A549 (cell line): ENCODE measurements around the gene STN1. TPM values are rescaled to one million over a fixed set of nuclear protein-coding genes. Genes with fewer than 3 reads are reported as not detected.
A peak's percentile ranks its signal among the peaks of the same experiment; 100 is the strongest.

Source experiments
- ATAC-seq, 2 experiments: fragments of 200-7000 bp in 1 of 2; fragments of >200 bp in 1 of 2; cut with Nextera tagmentation in 1 of 2; cut with Tn5 transposase in 1 of 2; 3 replicates each; pipeline versions ENCODE4 v1.8.0 to v1.9.1; 2018 to 2020; ENCODE audit warnings: mild to moderate bottlenecking in 1 of 2, moderate library complexity in 1 of 2
- CTCF ChIA-PET: fragments of 300-600 bp; sonication (Branson Sonifier 250); formaldehyde crosslinking; extraction: SDS; loops from one replicate; lab custom pipeline; 2021; ENCODE audit warnings: antibody characterized with exemption, inconsistent platforms; lab: Yijun Ruan, JAX
- POLR2A ChIA-PET: fragments of 350-600 bp; formaldehyde crosslinking; extraction: SDS; loops from one replicate; lab custom pipeline; 2021; ENCODE audit warnings: antibody characterized with exemption, inconsistent platforms; lab: Yijun Ruan, JAX
- DNase-seq, 2 experiments: peaks; one replicate each; pipeline versions ENCODE4 v3.0.0 to v3.0.0-alpha.2; 2011 to 2016; ENCODE audit warnings: low read depth in 1 of 2, low spot score in 1 of 2
- FAIRE-seq: peaks from 2 replicates; lab custom pipeline; 2011; peaks lifted over from hg19 to GRCh38; lab: Jason Lieb, UNC
- H3K27ac ChIP-seq, 2 experiments: fragments of >200 bp; sonication (Bioruptor Twin); formaldehyde crosslinking; 3 replicates each; pipeline ENCODE4 v1.5.1; 2016 to 2017
- H3K4me1 ChIP-seq: fragments of >200 bp; sonication (Bioruptor Twin); formaldehyde crosslinking; 3 replicates; pipeline ENCODE4 v1.6.1; 2016
- H3K4me2 ChIP-seq: fragments of >200 bp; sonication (Bioruptor Twin); formaldehyde crosslinking; 3 replicates; pipeline ENCODE4 v1.6.1; 2016
- H3K4me3 ChIP-seq: fragments of >200 bp; sonication (Bioruptor Twin); formaldehyde crosslinking; 3 replicates; pipeline ENCODE4 v1.5.1; 2016
- H3K9me3 ChIP-seq: fragments of >200 bp; sonication (Bioruptor Twin); formaldehyde crosslinking; 3 replicates; pipeline ENCODE4 v1.6.1; 2016
- BHLHE40 ChIP-seq: IDR thresholded peaks from 2 replicates; pipeline ENCODE4 v1.6.1; 2012; ENCODE audit warnings: low read depth, low read length, inconsistent platforms
- CHD2 ChIP-seq: fragments of 150-350 bp; IDR thresholded peaks from 2 replicates; pipeline ENCODE4 v1.6.1; 2014; ENCODE audit warnings: low read length; ENCODE audit not compliant: partially characterized antibody
- CHD4 ChIP-seq: fragments of 200-600 bp; sonication (generic); IDR thresholded peaks from 2 replicates; pipeline ENCODE4 v1.6.1; 2016; ENCODE audit warnings: antibody characterized with exemption, mild to moderate bottlenecking, borderline replicate concordance
- EHF ChIP-seq: fragments of 250-450 bp; sonication (Bioruptor Pico); IDR thresholded peaks from 2 replicates; pipeline ENCODE4 v1.5.0; 2020; ENCODE audit warnings: mild to moderate bottlenecking
- EP300 ChIP-seq, 2 experiments: fragments of >200 bp; sonication (Bioruptor Twin); formaldehyde crosslinking; IDR thresholded peaks; 2 replicates in 1 of 2; 3 replicates in 1 of 2; pipeline ENCODE4 v1.6.1; 2016 to 2017
- ESRRA ChIP-seq: fragments of 150-350 bp; IDR thresholded peaks from 2 replicates; pipeline ENCODE4 v1.6.1; 2014; ENCODE audit warnings: mild to moderate bottlenecking, low read length, borderline replicate concordance
- FOSB ChIP-seq: fragments of 250-450 bp; sonication (Bioruptor Pico); IDR thresholded peaks from 2 replicates; pipeline ENCODE4 v1.5.0; 2020; ENCODE audit warnings: mild to moderate bottlenecking, moderate library complexity
- FOXS1 ChIP-seq: fragments of 250-450 bp; sonication (Bioruptor Pico); IDR thresholded peaks from 2 replicates; pipeline ENCODE4 v1.5.0; 2020; ENCODE audit warnings: mild to moderate bottlenecking, moderate library complexity
- GATA3 ChIP-seq: IDR thresholded peaks from 2 replicates; pipeline ENCODE4 v1.6.1; 2012; ENCODE audit warnings: borderline replicate concordance
- HOXB13 ChIP-seq: fragments of 250-450 bp; sonication (Bioruptor Pico); IDR thresholded peaks from 2 replicates; pipeline ENCODE4 v1.5.0; 2020; ENCODE audit warnings: low read depth, mild to moderate bottlenecking, moderate library complexity
- JUN ChIP-seq, 2 experiments: fragments of >200 bp; sonication (Bioruptor Twin); formaldehyde crosslinking; IDR thresholded peaks; 2 replicates in 1 of 2; 3 replicates in 1 of 2; pipeline ENCODE4 v1.6.1; 2016 to 2017
- JUNB ChIP-seq: fragments of >200 bp; sonication (Bioruptor Twin); formaldehyde crosslinking; IDR thresholded peaks from 2 replicates; pipeline ENCODE4 v1.6.1; 2016
- KDM1A ChIP-seq: fragments of 200-600 bp; sonication (generic); IDR thresholded peaks from 2 replicates; pipeline ENCODE4 v1.6.1; 2016; ENCODE audit warnings: low read depth, mild to moderate bottlenecking
- KDM5A ChIP-seq: fragments of 200-600 bp; sonication (generic); IDR thresholded peaks from 2 replicates; pipeline ENCODE4 v1.6.1; 2016; ENCODE audit warnings: antibody characterized with exemption, mild to moderate bottlenecking
- MAFK ChIP-seq: fragments of 450-650 bp; IDR thresholded peaks from 2 replicates; pipeline ENCODE4 v1.6.1; 2014; ENCODE audit not compliant: partially characterized antibody
- NR3C1 ChIP-seq: fragments of >200 bp; sonication (Bioruptor Twin); formaldehyde crosslinking; IDR thresholded peaks from 3 replicates; pipeline ENCODE4 v1.6.1; 2017
- PBX3 ChIP-seq: IDR thresholded peaks from 2 replicates; pipeline ENCODE4 v1.6.1; 2012
- POLR2A ChIP-seq: IDR thresholded peaks from 2 replicates; pipeline ENCODE4 v1.6.1; 2012; ENCODE audit warnings: mild to moderate bottlenecking, low read length
- POLR2AphosphoS2 ChIP-seq: conservative IDR thresholded peaks from 2 replicates; pipeline ENCODE4 v1.6.1; 2012; ENCODE audit warnings: low read length, improper control_type of control experiment, inconsistent platforms
- RAD21 ChIP-seq, 2 experiments: fragments of >200 bp in 1 of 2; sonication (Bioruptor Twin) in 1 of 2; formaldehyde crosslinking in 1 of 2; IDR thresholded peaks in 1 of 2; conservative IDR thresholded peaks in 1 of 2; 2 replicates in 1 of 2; 3 replicates in 1 of 2; pipeline ENCODE4 v1.6.1; 2012 to 2018; ENCODE audit warnings: inconsistent platforms in 1 of 2
- RARB ChIP-seq: fragments of 250-450 bp; sonication (Bioruptor Pico); IDR thresholded peaks from 2 replicates; pipeline ENCODE4 v1.8.0; 2021; ENCODE audit warnings: mild to moderate bottlenecking, moderate library complexity
- RNF2 ChIP-seq: fragments of 200-600 bp; sonication (generic); IDR thresholded peaks from 2 replicates; pipeline ENCODE4 v1.6.1; 2016; ENCODE audit warnings: low read depth, mild to moderate bottlenecking, antibody characterized with exemption, moderate library complexity, borderline replicate concordance
- SREBF2 ChIP-seq: fragments of 450-650 bp; IDR thresholded peaks from 2 replicates; pipeline ENCODE4 v1.6.1; 2014; ENCODE audit warnings: mild to moderate bottlenecking, moderate library complexity
- TFCP2L1 ChIP-seq: fragments of 250-450 bp; sonication (Bioruptor Pico); IDR thresholded peaks from 2 replicates; pipeline ENCODE4 v1.5.0; 2021; ENCODE audit warnings: mild to moderate bottlenecking
- ZC3H11A ChIP-seq: fragments of 450-650 bp; IDR thresholded peaks from 2 replicates; pipeline ENCODE4 v1.6.1; 2014; ENCODE audit warnings: antibody characterized with exemption, mild to moderate bottlenecking
- ZFP36 ChIP-seq: fragments of 450-650 bp; IDR thresholded peaks from 2 replicates; pipeline ENCODE4 v1.6.1; 2014; ENCODE audit warnings: borderline replicate concordance; ENCODE audit not compliant: partially characterized antibody
- WGBS: methylation state at CpG from one replicate; pipeline ENCODE4 v1.1.6; 2017; ENCODE audit errors: missing lambda C conversion rate; 5-methylcytosine and 5-hydroxymethylcytosine counted together
- polyA plus RNA-seq, 4 experiments: library from polyadenylated mRNA; depleted of rRNA in 3 of 4; stranded (reverse); fragments of >200 nt; fragmentation: RNase III in 1 of 4; extraction: RNeasy Plus Mini Kit Qiagen cat#74134 plus additional on column Dnase treatment in 1 of 4; gene quantifications; 2 replicates in 3 of 4; 3 replicates in 1 of 4; pipeline ENCODE4 v1.2.3, GENCODE V29; 2011 to 2017
- TF ChIP-seq, protein P1 (sequence below): fragments of 250-450 bp; sonication (Bioruptor Pico); IDR thresholded peaks from 2 replicates; pipeline ENCODE4 v1.5.0; 2020; ENCODE audit warnings: low read depth, mild to moderate bottlenecking, moderate library complexity
- TF ChIP-seq, protein P2 (sequence below): fragments of >200 bp; sonication (Bioruptor Twin); formaldehyde crosslinking; IDR thresholded peaks from 3 replicates; pipeline ENCODE4 v1.6.1; 2016
- TF ChIP-seq, protein P3 (sequence below): fragments of >200 bp; sonication (Bioruptor Twin); formaldehyde crosslinking; IDR thresholded peaks from 3 replicates; pipeline ENCODE4 v1.5.1; 2016
- TF ChIP-seq, protein P4 (sequence below): fragments of 250-450 bp; sonication (Bioruptor Pico); IDR thresholded peaks from 2 replicates; pipeline ENCODE4 v1.5.0; 2021; ENCODE audit warnings: mild to moderate bottlenecking, moderate library complexity, borderline replicate concordance
- TF ChIP-seq, protein P5 (sequence below): IDR thresholded peaks from 2 replicates; pipeline ENCODE4 v1.6.1; 2012; ENCODE audit warnings: low read depth, borderline replicate concordance
- TF ChIP-seq, protein P6 (sequence below): IDR thresholded peaks from 2 replicates; pipeline ENCODE4 v1.6.1; 2012

The STN1 gene
- polyA plus RNA-seq, 2 of the 4 experiments (the other 2 are of a cell fraction), result 17.1 to 34.5 TPM

DNA sequence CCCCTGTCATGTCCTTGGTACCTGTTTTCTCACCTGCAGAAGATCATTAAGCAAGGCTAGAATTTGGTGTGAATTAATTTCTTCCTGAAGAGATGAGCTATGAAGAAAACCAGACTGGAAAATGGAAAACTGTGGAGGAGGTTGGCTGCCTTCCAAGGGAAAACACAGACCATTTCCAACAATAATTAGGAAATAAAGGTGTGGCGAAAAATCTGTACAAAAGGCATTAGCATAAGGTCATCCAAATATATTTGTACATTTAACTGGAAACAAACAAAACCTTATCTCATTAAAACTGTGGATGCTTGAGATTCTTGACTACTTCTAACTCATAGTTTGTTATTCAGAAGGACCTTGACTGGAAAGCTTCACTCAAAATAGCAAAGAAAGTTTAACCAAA lies 1.7 kb downstream of the STN1 start:
- TF ChIP-seq JUN (IDR thresholded peaks at IDR 0.05) (no peak), POLR2AphosphoS2 (no peak), HOXB13 (CRISPR knock-in tag) (no peak), NR3C1 (no peak), ZFP36 (no peak), ESRRA (no peak), MAFK (no peak), RNF2 (no peak), KDM1A (no peak), CHD2 (no peak), POLR2A (no peak), GATA3 (no peak), SREBF2 (no peak), RARB (no peak), EHF (CRISPR knock-in tag) (no peak)
- TF ChIP-seq, protein P1, sequence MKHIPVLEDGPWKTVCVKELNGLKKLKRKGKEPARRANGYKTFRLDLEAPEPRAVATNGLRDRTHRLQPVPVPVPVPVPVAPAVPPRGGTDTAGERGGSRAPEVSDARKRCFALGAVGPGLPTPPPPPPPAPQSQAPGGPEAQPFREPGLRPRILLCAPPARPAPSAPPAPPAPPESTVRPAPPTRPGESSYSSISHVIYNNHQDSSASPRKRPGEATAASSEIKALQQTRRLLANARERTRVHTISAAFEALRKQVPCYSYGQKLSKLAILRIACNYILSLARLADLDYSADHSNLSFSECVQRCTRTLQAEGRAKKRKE (CRISPR knock-in tag), result no peak
- TF ChIP-seq, protein P2, sequence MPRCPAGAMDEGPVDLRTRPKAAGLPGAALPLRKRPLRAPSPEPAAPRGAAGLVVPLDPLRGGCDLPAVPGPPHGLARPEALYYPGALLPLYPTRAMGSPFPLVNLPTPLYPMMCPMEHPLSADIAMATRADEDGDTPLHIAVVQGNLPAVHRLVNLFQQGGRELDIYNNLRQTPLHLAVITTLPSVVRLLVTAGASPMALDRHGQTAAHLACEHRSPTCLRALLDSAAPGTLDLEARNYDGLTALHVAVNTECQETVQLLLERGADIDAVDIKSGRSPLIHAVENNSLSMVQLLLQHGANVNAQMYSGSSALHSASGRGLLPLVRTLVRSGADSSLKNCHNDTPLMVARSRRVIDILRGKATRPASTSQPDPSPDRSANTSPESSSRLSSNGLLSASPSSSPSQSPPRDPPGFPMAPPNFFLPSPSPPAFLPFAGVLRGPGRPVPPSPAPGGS, result no peak
- TF ChIP-seq, protein P3, sequence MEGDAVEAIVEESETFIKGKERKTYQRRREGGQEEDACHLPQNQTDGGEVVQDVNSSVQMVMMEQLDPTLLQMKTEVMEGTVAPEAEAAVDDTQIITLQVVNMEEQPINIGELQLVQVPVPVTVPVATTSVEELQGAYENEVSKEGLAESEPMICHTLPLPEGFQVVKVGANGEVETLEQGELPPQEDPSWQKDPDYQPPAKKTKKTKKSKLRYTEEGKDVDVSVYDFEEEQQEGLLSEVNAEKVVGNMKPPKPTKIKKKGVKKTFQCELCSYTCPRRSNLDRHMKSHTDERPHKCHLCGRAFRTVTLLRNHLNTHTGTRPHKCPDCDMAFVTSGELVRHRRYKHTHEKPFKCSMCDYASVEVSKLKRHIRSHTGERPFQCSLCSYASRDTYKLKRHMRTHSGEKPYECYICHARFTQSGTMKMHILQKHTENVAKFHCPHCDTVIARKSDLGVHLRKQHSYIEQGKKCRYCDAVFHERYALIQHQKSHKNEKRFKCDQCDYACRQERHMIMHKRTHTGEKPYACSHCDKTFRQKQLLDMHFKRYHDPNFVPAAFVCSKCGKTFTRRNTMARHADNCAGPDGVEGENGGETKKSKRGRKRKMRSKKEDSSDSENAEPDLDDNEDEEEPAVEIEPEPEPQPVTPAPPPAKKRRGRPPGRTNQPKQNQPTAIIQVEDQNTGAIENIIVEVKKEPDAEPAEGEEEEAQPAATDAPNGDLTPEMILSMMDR, result no peak
- TF ChIP-seq, protein P4, sequence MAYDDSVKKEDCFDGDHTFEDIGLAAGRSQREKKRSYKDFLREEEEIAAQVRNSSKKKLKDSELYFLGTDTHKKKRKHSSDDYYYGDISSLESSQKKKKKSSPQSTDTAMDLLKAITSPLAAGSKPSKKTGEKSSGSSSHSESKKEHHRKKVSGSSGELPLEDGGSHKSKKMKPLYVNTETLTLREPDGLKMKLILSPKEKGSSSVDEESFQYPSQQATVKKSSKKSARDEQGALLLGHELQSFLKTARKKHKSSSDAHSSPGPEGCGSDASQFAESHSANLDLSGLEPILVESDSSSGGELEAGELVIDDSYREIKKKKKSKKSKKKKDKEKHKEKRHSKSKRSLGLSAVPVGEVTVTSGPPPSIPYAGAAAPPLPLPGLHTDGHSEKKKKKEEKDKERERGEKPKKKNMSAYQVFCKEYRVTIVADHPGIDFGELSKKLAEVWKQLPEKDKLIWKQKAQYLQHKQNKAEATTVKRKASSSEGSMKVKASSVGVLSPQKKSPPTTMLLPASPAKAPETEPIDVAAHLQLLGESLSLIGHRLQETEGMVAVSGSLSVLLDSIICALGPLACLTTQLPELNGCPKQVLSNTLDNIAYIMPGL (CRISPR knock-in tag), result no peak
- TF ChIP-seq, protein P5, sequence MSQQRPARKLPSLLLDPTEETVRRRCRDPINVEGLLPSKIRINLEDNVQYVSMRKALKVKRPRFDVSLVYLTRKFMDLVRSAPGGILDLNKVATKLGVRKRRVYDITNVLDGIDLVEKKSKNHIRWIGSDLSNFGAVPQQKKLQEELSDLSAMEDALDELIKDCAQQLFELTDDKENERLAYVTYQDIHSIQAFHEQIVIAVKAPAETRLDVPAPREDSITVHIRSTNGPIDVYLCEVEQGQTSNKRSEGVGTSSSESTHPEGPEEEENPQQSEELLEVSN, result no peak
- no peak for ATAC-seq
- FAIRE-seq, result no peak
- ChIA-PET POLR2A (no interaction called here), CTCF (interaction anchor here (0.5 to 1.7 kb wide), 6 partner anchors 10 to 242 kb away, joined by 3 to 5 read pairs (median 4); no protein-coding TSS in a partner anchor)
- peak overlapping the region; percentile 75; the same call in 1 of the 3 replicates for H3K4me3 ChIP-seq
- 56% methylated on average over 1 of the region's 1 CpG for WGBS
- DNase-seq, result no peak
- peak overlapping the region; percentile 94 for H3K4me2 ChIP-seq
- peaks cover 10% of the 10 kb centered on the region; the same call in 2 of the 3 replicates for H3K9me3 ChIP-seq
- peak overlapping the region; percentile 5 to 45; a peak in 2 of 6 replicates for H3K27ac ChIP-seq
- peaks cover 22% of the 10 kb centered on the region for H3K4me1 ChIP-seq

GRCh38 chr10:103915796-103916195 lies 2.2 kb downstream of the STN1 start:
- CTCF ChIA-PET, result interaction anchor here (0.5 to 1.3 kb wide), 2 partner anchors 9 to 242 kb away, joined by 3 to 4 read pairs; no protein-coding TSS in a partner anchor
- no peak overlapping the region for H3K4me3 ChIP-seq
- FAIRE-seq (no peak), ATAC-seq (no peak), DNase-seq (no peak)
- peak overlapping the region; percentile 5 to 45; a peak in 2 of 6 replicates for H3K27ac ChIP-seq
- peaks cover 10% of the 10 kb centered on the region; the same call in 2 of the 3 replicates for H3K9me3 ChIP-seq
- H3K4me1 ChIP-seq, result peaks cover 27% of the 10 kb centered on the region
- POLR2A ChIA-PET, result no interaction called here
- H3K4me2 ChIP-seq, result peak overlapping the region; percentile 94
- WGBS, result 92% methylated on average over 6 of the region's 6 CpGs
- TF ChIP-seq CHD4 (no peak), KDM5A (no peak), FOXS1 (CRISPR knock-in tag) (no peak), JUN (IDR thresholded peaks at IDR 0.05) (no peak), MAFK (no peak), HOXB13 (CRISPR knock-in tag) (no peak), PBX3 (no peak), JUNB (no peak), BHLHE40 (no peak), RAD21 (conservative IDR thresholded peaks at IDR 0.05 in 1 of 2, IDR thresholded peaks at IDR 0.05 in 1 of 2) (no peak), FOSB (CRISPR knock-in tag) (no peak), RARB (no peak), ZC3H11A (no peak), EP300 (IDR thresholded peaks at IDR 0.05) (no peak), NR3C1 (no peak), TFCP2L1 (CRISPR knock-in tag) (no peak)
- TF ChIP-seq, protein P6, sequence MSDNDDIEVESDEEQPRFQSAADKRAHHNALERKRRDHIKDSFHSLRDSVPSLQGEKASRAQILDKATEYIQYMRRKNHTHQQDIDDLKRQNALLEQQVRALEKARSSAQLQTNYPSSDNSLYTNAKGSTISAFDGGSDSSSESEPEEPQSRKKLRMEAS, result no peak
